Right lobe of liver (tissue), 6 donors: ENCODE data around the gene APBA1. TPM values are rescaled to one million over a fixed set of nuclear protein-coding genes. Genes with fewer than 3 reads are reported as not detected.

Experiments
- ATAC-seq, 4 donors: fragments of 200-7000 bp; cut with Tn5 transposase; one replicate each; pipeline ENCODE4 v1.9.1; 2020; ENCODE audit warnings: mild to moderate bottlenecking in 4 of 4, moderate library complexity in 4 of 4
- DNase-seq, 3 donors: peaks; one replicate each; pipeline ENCODE4 v3.0.0-alpha.2; 2020
- H3K27ac ChIP-seq, 3 donors: fragments of 200-600 bp; one replicate each; pipeline ENCODE4 v1.8.0; 2022
- H3K27me3 ChIP-seq, 2 donors: fragments of 200-600 bp; one replicate each; pipeline ENCODE4 v1.8.0; 2022
- H3K36me3 ChIP-seq, 4 donors: fragments of 200-600 bp; sonication (generic) in 1 of 4; one replicate each; pipeline versions ENCODE4 v1.5.1 to v1.8.0; 2017 to 2022; ENCODE audit warnings: control low read depth in 1 of 4
- H3K4me1 ChIP-seq, 4 donors: fragments of 200-600 bp; sonication (generic) in 1 of 4; one replicate each; pipeline versions ENCODE4 v1.5.1 to v1.8.0; 2017 to 2022; ENCODE audit warnings: control low read depth in 1 of 4
- H3K4me3 ChIP-seq, 3 donors: fragments of 200-600 bp; one replicate each; pipeline ENCODE4 v1.8.0; 2022
- H3K9me3 ChIP-seq, 4 donors: fragments of 200-600 bp; sonication (generic) in 1 of 4; one replicate each; pipeline versions ENCODE4 v1.5.1 to v1.8.0; 2017 to 2022; ENCODE audit warnings: control low read depth in 1 of 4
- POLR2A ChIP-seq: fragments of 450-650 bp; IDR thresholded peaks from one replicate; pipeline ENCODE4 v1.6.1; 2017; ENCODE audit warnings: antibody characterized with exemption, mild to moderate bottlenecking
- WGBS: methylation state at CpG from one replicate; pipeline ENCODE4 v1.1.6; 2018; ENCODE audit warnings: low coverage, low lambda C conversion rate; ENCODE audit not compliant: insufficient coverage; ENCODE audit errors: missing lambda C conversion rate; 5-methylcytosine and 5-hydroxymethylcytosine counted together
- intact Hi-C, 2 donors: fragments of 100-400 bp; cut with DNase I; formaldehyde crosslinking; loops; one replicate each; pipeline versions ENCODE4 v1.11.2 to v1.14.1; 2022
- total RNA-seq, 6 experiments: library from RNA; depleted of rRNA in 2 of 6; stranded (reverse); fragments of >200 nt in 2 of 6; fragmentation: NEBNext Ultra II Directional in 3 of 6; extraction: Animal tissue kit (Norgen Biotek cat#: 25700) in 3 of 6; gene quantifications; one replicate each; pipeline versions ENCODE4 v1.1.0 to v1.2.4, GENCODE V29; 2016 to 2023
- TF ChIP-seq, protein P1 (sequence below), 4 donors: fragments of 200-600 bp in 3 of 4; fragments of 450-650 bp in 1 of 4; IDR thresholded peaks; one replicate each; pipeline versions ENCODE4 v1.5.1 to v1.8.0; 2016 to 2022; ENCODE audit warnings: antibody characterized with exemption in 4 of 4, mild to moderate bottlenecking in 2 of 4
- donor health status: DM: no; HTN: yes; CAD: no.
- donor health status: DM: no; HTN: no; CAD: no.
- donor health status: DM: no; HTN: no; CAD: no.
- donor health status: DM: no; HTN: yes; CAD: no.
- donor health status: DM: no; HTN: yes; CAD: no.

APBA1 gene
- total RNA-seq, 6 experiments from 2014 or later, result 6.6 to 25.5 (median 16.7) TPM

DNA sequence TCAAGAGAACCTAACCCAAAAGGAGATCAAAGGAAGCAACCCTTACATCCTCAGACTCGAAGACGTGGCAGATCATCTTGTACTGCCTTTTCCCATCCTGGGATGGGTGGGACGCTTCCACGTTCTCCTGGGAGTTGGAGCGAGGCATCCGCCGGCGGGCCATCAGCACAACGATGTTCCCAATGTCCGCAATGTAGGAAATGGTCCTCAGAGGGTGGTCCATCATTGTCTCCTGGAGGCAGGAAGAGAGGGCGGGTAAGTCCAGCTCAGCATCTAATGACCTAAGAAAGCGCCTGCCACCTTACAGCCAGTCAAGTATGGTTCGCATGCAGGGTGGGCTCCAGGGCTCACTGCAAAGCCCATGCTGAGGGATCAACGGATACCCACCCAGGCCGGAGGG, 216.0 kb downstream of the APBA1 start:
- TF ChIP-seq, protein P1, sequence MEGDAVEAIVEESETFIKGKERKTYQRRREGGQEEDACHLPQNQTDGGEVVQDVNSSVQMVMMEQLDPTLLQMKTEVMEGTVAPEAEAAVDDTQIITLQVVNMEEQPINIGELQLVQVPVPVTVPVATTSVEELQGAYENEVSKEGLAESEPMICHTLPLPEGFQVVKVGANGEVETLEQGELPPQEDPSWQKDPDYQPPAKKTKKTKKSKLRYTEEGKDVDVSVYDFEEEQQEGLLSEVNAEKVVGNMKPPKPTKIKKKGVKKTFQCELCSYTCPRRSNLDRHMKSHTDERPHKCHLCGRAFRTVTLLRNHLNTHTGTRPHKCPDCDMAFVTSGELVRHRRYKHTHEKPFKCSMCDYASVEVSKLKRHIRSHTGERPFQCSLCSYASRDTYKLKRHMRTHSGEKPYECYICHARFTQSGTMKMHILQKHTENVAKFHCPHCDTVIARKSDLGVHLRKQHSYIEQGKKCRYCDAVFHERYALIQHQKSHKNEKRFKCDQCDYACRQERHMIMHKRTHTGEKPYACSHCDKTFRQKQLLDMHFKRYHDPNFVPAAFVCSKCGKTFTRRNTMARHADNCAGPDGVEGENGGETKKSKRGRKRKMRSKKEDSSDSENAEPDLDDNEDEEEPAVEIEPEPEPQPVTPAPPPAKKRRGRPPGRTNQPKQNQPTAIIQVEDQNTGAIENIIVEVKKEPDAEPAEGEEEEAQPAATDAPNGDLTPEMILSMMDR (IDR thresholded peaks at IDR 0.05), result no peak
- TF ChIP-seq POLR2A, result no peak
- DNase-seq (no peak), ATAC-seq (no peak)
- Histone ChIP-seq H3K27ac (no peak overlapping the region), H3K9me3 (no peaks in the 10 kb centered on the region), H3K36me3 (peaks cover 0 to 12% (median 2%) of the 10 kb centered on the region in 4 donors), H3K4me3 (no peak overlapping the region), H3K27me3 (no peaks in the 10 kb centered on the region), H3K4me1 (no peaks in the 10 kb centered on the region)
- 88% methylated on average over 7 of the region's 15 CpGs for WGBS
- intact Hi-C loops, result no loop called here

DNA sequence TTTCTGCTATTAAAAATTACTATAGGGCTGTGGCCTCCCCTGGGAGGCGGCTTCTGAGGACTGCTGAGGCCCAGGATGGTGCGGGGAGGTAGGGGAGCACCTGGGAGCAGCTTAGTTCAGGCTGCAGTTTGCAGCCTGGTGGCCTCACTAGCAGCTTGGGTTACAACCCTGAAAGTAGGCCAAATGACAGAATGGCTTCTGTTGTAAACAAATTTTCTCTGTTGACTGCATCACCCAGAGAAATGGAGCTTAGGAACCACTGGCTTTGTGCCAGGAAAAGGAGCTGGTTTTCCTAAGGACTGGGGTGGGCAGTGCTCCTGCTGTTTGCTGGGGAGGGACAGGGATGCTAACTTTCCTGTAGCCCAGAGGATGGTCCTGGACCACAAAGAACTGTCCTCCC, 216.9 kb downstream of the APBA1 start:
- Histone ChIP-seq H3K27ac (no peak overlapping the region), H3K4me3 (no peak overlapping the region), H3K36me3 (peaks cover 0 to 12% (median 2%) of the 10 kb centered on the region in 4 donors), H3K27me3 (no peaks in the 10 kb centered on the region), H3K4me1 (no peaks in the 10 kb centered on the region), H3K9me3 (no peaks in the 10 kb centered on the region)
- intact Hi-C loops, result no loop called here
- DNase-seq (no peak), ATAC-seq (no peak)
- TF ChIP-seq, protein P1 (IDR thresholded peaks at IDR 0.05), result no peak
- no peak for TF ChIP-seq POLR2A
- no CpG with 5 or more reads among the region's 2 CpGs for WGBS

DNA sequence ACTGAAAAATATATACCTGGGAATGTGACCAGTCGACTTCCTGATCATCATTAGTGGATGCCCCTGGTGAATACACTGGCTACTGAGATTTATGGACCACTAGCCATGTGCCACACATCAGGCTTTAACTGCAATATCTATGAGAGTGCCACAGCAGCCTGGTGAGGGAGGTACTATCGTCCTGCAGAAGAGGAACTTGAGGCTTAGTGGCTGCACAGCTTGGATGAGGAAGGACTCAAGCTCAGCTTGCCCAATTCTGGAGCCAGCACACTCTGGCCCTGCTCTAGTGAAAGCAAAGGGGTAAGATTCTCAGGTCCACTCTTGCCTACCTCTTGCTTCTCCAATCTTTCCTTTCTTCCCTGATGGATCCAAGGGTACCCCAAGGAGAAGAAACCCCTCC, 217.8 kb downstream of the APBA1 start:
- ATAC-seq (peak in 2 of 4 donors; percentile 25 to 33), DNase-seq (no peak)
- Histone ChIP-seq H3K4me3 (no peak overlapping the region), H3K9me3 (no peaks in the 10 kb centered on the region), H3K4me1 (no peaks in the 10 kb centered on the region), H3K27me3 (no peaks in the 10 kb centered on the region), H3K27ac (no peak overlapping the region), H3K36me3 (peaks cover 0 to 13% (median 2%) of the 10 kb centered on the region in 4 donors)
- TF ChIP-seq, protein P1 (IDR thresholded peaks at IDR 0.05), result no peak
- no peak for TF ChIP-seq POLR2A
- intact Hi-C loops, result no loop called here
- 30% methylated on average over 1 of the region's 2 CpGs for WGBS

DNA sequence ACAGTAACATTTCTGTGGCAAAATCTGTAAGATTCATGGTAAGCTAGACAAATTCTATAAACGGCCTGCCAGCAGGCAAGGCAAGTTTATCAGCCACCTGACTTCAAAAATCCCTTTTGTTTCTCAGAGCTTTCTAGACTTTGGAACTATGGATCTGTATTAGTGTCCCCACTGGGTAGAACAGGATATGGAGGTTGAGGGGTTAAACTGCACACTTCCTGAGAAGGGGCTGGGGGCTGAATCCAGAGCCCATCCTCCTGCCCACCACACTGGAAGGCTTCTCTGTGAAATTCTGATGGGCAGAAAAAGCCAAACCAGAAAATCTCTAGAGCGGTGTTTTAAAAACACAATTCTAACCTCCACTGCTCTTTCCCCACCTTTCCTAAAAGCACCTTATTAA, 218.4 kb downstream of the APBA1 start:
- no peak for ATAC-seq
- Histone ChIP-seq H3K27ac (no peak overlapping the region), H3K36me3 (peaks cover 0 to 17% (median 2%) of the 10 kb centered on the region in 4 donors), H3K9me3 (no peaks in the 10 kb centered on the region), H3K4me3 (no peak overlapping the region), H3K27me3 (no peaks in the 10 kb centered on the region), H3K4me1 (no peaks in the 10 kb centered on the region)
- no peak for DNase-seq
- no peak for TF ChIP-seq POLR2A
- TF ChIP-seq, protein P1 (IDR thresholded peaks at IDR 0.05), result no peak
- intact Hi-C loops, result no loop called here
- WGBS, result 64% methylated on average over 2 of the region's 2 CpGs
